ENCODE measurements around the gene FMO4. TPM values are rescaled to one million over a fixed set of nuclear protein-coding genes. Genes with fewer than 3 reads are reported as not detected.
"Not testable (repeated sequence)": the region's sequence is repeated elsewhere in the genome, so short reads cannot be mapped to it uniquely, and the experiment has no call there.

FMO4 gene, protein sequence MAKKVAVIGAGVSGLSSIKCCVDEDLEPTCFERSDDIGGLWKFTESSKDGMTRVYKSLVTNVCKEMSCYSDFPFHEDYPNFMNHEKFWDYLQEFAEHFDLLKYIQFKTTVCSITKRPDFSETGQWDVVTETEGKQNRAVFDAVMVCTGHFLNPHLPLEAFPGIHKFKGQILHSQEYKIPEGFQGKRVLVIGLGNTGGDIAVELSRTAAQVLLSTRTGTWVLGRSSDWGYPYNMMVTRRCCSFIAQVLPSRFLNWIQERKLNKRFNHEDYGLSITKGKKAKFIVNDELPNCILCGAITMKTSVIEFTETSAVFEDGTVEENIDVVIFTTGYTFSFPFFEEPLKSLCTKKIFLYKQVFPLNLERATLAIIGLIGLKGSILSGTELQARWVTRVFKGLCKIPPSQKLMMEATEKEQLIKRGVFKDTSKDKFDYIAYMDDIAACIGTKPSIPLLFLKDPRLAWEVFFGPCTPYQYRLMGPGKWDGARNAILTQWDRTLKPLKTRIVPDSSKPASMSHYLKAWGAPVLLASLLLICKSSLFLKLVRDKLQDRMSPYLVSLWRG
- polyA plus RNA-seq, result 1 to 10 TPM; 2.6 to 4.1 (median 3.0) TPM

DNA sequence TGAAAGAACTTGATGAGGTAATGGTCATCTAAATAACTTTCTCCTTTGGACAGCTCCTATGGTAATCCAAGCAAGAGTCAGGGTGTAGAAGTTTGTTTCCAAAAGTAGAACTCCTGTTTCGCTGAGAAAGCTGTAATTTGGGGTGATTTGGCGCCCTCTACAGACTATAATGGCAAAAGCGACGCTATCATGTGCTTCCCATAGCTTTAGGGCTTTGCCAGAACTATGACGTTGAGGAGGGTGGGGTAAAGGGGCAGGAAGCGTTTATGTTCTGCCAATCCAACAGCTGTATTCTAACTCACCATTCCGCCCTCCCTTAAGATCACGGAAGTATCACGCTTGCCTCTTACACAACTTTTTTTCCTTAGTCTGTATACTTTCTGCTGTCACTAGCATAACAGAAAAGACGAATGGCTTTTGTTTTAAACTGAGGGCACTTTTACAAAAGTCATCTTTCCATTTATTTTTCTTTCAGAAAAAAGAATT, at the start of gene FMO4:
FMO4 (plus strand) TSS at position 349 of the 486 bp plus-strand sequence. CDS start 5,643 bp downstream, outside the sequence.
- Mint-ChIP-seq H3K36me3 (peaks cover 5 to 9% (median 7%) of the 10 kb centered on the region in 3 donors), H3K4me3 (peak within 1 kb of the TSS; percentile 74 to 81 (median 79)), H3K27me3 (ENCODE audit: low read depth in 3 of 3) (no peaks in the 10 kb centered on the region), H3K4me1 (peaks cover 14 to 15% of the 10 kb centered on the region in 2 donors), H3K9me3 (no peaks in the 10 kb centered on the region), H3K27ac (peak within 1 kb of the TSS; percentile 87 to 96 (median 92))
- DNase-seq, result peak; percentile 87 to 92 (median 89)

DNA sequence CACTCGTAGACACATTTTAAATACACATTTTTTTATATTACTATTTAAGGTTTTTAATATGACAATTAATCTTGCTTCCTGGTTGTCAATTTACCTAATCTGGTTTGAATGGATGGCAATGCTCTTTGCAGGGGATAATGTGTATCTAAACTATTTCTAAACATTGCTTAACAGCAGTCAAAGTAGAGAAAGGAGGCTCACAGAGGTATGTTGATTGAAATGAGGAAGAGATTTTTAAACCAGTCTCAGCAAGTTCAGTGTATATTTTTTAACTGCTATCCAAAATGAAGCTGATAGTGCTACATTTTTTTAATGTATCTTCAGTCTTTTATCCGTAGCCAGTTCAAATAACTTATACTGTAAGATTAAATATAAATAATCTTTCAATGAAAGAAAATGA, 48.3 kb upstream of the FMO4 start:
- Mint-ChIP-seq H3K4me3 (no peak overlapping the region), H3K9me3 (no peaks in the 10 kb centered on the region), H3K36me3 (no peaks in the 10 kb centered on the region), H3K4me1 (no peaks in the 10 kb centered on the region), H3K27me3 (ENCODE audit: low read depth in 3 of 3) (peaks cover 0 to 14% (median 1%) of the 10 kb centered on the region in 3 donors), H3K27ac (no peak overlapping the region)
- no peak for DNase-seq

- no peak overlapping the region for H3K27ac Mint-ChIP-seq
- H3K27me3 Mint-ChIP-seq (ENCODE audit: low read depth in 3 of 3), result peaks cover 0 to 21% (median 4%) of the 10 kb centered on the region in 3 donors
- H3K9me3 Mint-ChIP-seq, result no peaks in the 10 kb centered on the region
- H3K36me3 Mint-ChIP-seq, result no peaks in the 10 kb centered on the region
- H3K4me1 Mint-ChIP-seq, result no peaks in the 10 kb centered on the region
- H3K4me3 Mint-ChIP-seq, result no peak overlapping the region
- no peak for DNase-seq
Measured at GRCh38 chr1:171266930-171267329, 47.1 kb upstream of the FMO4 start.

GRCh38 chr1:171267391-171267790, 46.6 kb upstream of the FMO4 start:
- no peaks in the 10 kb centered on the region for H3K4me1 Mint-ChIP-seq
- no peak overlapping the region for H3K27ac Mint-ChIP-seq
- no peaks in the 10 kb centered on the region for H3K36me3 Mint-ChIP-seq
- H3K4me3 Mint-ChIP-seq, result no peak overlapping the region
- H3K27me3 Mint-ChIP-seq (ENCODE audit: low read depth in 3 of 3), result peaks cover 0 to 23% (median 4%) of the 10 kb centered on the region in 3 donors
- H3K9me3 Mint-ChIP-seq, result no peaks in the 10 kb centered on the region
- DNase-seq, result no peak

DNA sequence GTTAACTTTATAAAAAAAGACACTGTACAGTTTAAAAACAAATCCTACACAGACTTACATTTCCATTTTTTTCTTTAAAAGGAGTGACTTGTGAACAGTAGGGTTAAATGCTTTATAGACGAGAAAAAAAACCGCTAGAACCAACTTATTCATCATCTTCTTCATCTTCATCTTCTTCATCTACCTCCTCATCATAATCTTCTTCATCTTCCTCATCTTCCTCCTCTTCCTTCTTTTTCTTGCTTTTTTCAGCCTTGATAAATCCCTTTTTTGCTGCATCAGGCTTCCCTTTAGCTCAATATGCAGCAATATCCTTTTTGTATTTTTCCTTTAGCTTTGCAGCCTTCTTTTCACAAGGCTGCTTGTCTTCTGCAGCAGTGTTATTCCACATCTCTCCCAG, 43.2 kb upstream of the FMO4 start:
- Mint-ChIP-seq H3K27ac (no peak overlapping the region), H3K27me3 (ENCODE audit: low read depth in 3 of 3) (peaks cover 0 to 23% (median 3%) of the 10 kb centered on the region in 3 donors)

DNA sequence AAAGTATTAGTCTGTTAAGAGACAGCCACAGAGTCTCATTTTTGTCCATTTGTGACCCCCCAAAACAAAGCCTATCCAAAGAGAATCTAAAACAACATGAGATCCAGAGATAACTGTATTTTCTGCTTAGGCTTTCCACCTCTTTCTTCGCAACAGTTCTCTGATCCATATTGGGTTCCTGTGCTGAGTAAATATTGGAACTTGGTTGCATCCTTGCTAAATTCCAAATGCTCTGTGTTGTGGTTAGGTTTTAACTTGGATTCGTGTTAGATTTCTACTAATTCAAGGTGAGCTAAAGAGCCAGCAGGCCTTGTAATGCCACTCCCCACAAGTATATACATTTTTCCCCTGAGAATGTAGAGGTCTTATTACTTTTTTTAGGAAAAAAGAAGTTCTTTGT, 36.4 kb upstream of the FMO4 start:
- Mint-ChIP-seq H3K27me3 (ENCODE audit: low read depth in 3 of 3) (peaks cover 0 to 17% (median 2%) of the 10 kb centered on the region in 3 donors), H3K9me3 (peaks cover 0 to 3% (median 0%) of the 10 kb centered on the region in 6 donors), H3K4me1 (no peaks in the 10 kb centered on the region), H3K36me3 (peaks cover 0 to 4% (median 0%) of the 10 kb centered on the region in 3 donors), H3K27ac (no peak overlapping the region), H3K4me3 (no peak overlapping the region)
- DNase-seq, result no peak

More for the DNA sequence above, 43.2 kb upstream of the FMO4 start:
- no peak overlapping the region for H3K4me3 Mint-ChIP-seq
- no peak for DNase-seq
- no peaks in the 10 kb centered on the region for H3K4me1 Mint-ChIP-seq
- no peaks in the 10 kb centered on the region for H3K36me3 Mint-ChIP-seq
- peaks cover 0 to 2% (median 0%) of the 10 kb centered on the region in 6 donors for H3K9me3 Mint-ChIP-seq

GRCh38 chr1:171279234-171279633, 34.7 kb upstream of the FMO4 start:
- Mint-ChIP-seq H3K27me3 (ENCODE audit: low read depth in 3 of 3) (peaks cover 3 to 21% (median 5%) of the 10 kb centered on the region in 3 donors), H3K9me3 (peaks cover 0 to 3% (median 0%) of the 10 kb centered on the region in 6 donors), H3K4me3 (no peak overlapping the region), H3K27ac (no peak overlapping the region), H3K36me3 (peaks cover 0 to 4% (median 0%) of the 10 kb centered on the region in 3 donors), H3K4me1 (no peaks in the 10 kb centered on the region)
- DNase-seq, result no peak

DNA sequence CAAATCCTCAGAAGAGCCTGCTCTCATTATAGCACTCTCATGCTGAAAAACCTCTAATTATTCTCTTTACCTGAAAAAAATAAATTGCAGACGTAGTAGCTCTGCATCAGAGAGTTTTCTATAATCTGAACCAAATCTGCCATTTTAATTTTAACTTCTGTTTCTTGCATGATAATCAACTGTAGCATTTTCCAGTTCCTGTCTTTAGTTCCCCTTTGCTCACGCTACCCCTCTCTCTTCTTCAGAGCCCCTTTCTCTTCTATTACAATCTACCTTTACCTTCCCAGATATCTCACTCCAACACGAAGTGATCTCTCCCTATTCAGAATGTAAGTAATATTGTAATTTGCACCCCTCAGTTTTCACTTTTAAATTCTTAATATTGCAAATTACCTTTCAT, 34.3 kb upstream of the FMO4 start:
- DNase-seq, result no peak
- no peak overlapping the region for H3K4me3 Mint-ChIP-seq
- no peak overlapping the region for H3K27ac Mint-ChIP-seq
- peaks cover 4 to 23% (median 5%) of the 10 kb centered on the region in 3 donors for H3K27me3 Mint-ChIP-seq (ENCODE audit: low read depth in 3 of 3)
- peaks cover 0 to 4% (median 0%) of the 10 kb centered on the region in 3 donors for H3K36me3 Mint-ChIP-seq
- H3K9me3 Mint-ChIP-seq, result peaks cover 0 to 3% (median 0%) of the 10 kb centered on the region in 6 donors
- H3K4me1 Mint-ChIP-seq, result no peaks in the 10 kb centered on the region

GRCh38 chr1:171280599-171280998, 33.4 kb upstream of the FMO4 start:
- Mint-ChIP-seq H3K4me1 (no peaks in the 10 kb centered on the region), H3K9me3 (peaks cover 0 to 3% (median 0%) of the 10 kb centered on the region in 6 donors), H3K36me3 (peaks cover 0 to 4% (median 0%) of the 10 kb centered on the region in 3 donors), H3K27me3 (ENCODE audit: low read depth in 3 of 3) (peaks cover 4 to 23% (median 5%) of the 10 kb centered on the region in 3 donors), H3K27ac (no peak overlapping the region), H3K4me3 (no peak overlapping the region)
- no peak for DNase-seq

GRCh38 chr1:171286032-171286705, 27.8 kb upstream of the FMO4 start:
- Mint-ChIP-seq H3K4me3 (no peak overlapping the region), H3K4me1 (no peaks in the 10 kb centered on the region), H3K27ac (no peak overlapping the region), H3K9me3 (no peaks in the 10 kb centered on the region), H3K36me3 (no peaks in the 10 kb centered on the region), H3K27me3 (ENCODE audit: low read depth in 3 of 3) (peaks cover 4 to 9% (median 5%) of the 10 kb centered on the region in 3 donors)
- DNase-seq, result no peak

DNA sequence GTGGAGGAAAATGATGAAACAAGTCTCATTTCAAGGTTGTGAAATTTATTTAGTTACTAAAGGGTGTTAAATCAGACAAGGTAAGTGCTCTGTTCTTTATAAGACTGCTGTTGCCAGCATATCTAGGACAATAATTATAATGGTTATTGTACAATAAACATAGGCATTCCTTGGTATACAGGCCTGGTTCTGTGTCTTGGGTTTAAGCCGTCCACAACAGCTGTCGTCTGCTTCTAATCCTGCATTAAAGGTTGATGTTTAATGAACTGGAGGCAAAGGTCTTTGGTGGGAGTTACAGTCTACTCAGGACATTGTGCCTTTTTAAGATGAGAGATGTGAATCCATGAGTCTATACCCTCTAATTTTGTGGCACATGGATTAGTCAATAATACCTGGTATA, 23.4 kb upstream of the FMO4 start:
- Mint-ChIP-seq H3K4me3 (no peak overlapping the region), H3K4me1 (no peaks in the 10 kb centered on the region), H3K9me3 (peaks cover 0 to 2% (median 0%) of the 10 kb centered on the region in 6 donors), H3K27ac (no peak overlapping the region), H3K27me3 (ENCODE audit: low read depth in 3 of 3) (peaks cover 0 to 5% (median 4%) of the 10 kb centered on the region in 3 donors), H3K36me3 (no peaks in the 10 kb centered on the region)
- DNase-seq, result no peak

GRCh38 chr1:171292799-171293198, 21.2 kb upstream of the FMO4 start:
- DNase-seq, result no peak
- H3K9me3 Mint-ChIP-seq, result peaks cover 0 to 4% (median 0%) of the 10 kb centered on the region in 6 donors
- peaks cover 0 to 3% (median 0%) of the 10 kb centered on the region in 3 donors for H3K36me3 Mint-ChIP-seq
- H3K4me1 Mint-ChIP-seq, result no peaks in the 10 kb centered on the region
- no peak overlapping the region for H3K4me3 Mint-ChIP-seq
- no peak overlapping the region for H3K27ac Mint-ChIP-seq
- H3K27me3 Mint-ChIP-seq (ENCODE audit: low read depth in 3 of 3), result peaks cover 0 to 5% (median 4%) of the 10 kb centered on the region in 3 donors

DNA sequence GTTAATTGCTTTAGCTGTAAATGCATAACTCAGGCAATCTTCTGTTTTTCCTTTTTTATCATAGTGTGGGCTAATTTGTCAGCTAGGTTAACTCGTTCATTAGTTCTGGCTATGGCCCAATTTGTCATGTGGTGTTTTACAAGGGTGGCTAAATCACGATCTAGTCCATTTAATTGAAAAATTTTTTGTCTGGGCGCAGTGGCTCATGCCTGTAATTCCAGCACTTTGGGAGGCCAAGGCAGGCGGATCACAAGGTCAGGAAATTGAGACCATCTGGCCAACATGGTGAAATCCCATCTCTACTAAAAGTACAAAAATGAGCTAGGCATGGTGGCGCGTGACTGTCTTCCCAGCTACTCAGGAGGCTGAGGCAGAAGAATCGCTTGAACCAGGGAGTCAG, 18.6 kb upstream of the FMO4 start:
- DNase-seq; H3K4me1 Mint-ChIP-seq; H3K4me3 Mint-ChIP-seq; H3K27me3 Mint-ChIP-seq (ENCODE audit: low read depth in 3 of 3); H3K36me3 Mint-ChIP-seq: not testable (repeated sequence)
- H3K9me3 Mint-ChIP-seq, result peaks cover 4 to 22% (median 11%) of the 10 kb centered on the region in 6 donors
- peak overlapping the region in 1 of 6 donors; percentile 42 for H3K27ac Mint-ChIP-seq

All from immature natural killer cell (primary cell).